KG1 (cell line): ENCODE results near the gene KIF22.

Experiments
- DNase-seq: peaks from one replicate; lab custom pipeline; 2025; lab: John Stamatoyannopoulos, UW

The KIF22 gene

GRCh38 chr16:29841631-29842030, 51.1 kb downstream of the KIF22 start:
- no peak for DNase-seq

GRCh38 chr16:29842732-29843346, 52.3 kb downstream of the KIF22 start:
- no peak for DNase-seq

DNA sequence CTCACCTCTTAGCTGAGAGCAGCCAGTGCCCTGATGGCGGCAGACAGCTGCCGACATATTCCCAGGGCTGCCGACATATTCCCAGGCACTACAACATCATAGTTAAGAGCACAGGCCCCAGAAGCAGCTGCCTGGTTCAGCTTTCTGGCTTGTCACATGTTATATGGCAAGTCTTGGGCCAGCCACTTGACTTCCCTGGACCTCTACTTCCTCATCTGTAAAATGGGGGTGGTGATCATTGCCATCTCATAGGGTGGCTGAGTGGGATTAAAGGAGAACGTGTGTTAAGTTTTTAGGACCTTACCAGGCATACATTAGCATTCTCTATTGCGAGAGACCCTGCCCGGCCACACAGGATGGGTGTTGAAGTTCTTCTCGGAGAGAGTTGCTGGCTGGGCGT, 53.4 kb downstream of the KIF22 start:
- DNase-seq, result no peak

DNA sequence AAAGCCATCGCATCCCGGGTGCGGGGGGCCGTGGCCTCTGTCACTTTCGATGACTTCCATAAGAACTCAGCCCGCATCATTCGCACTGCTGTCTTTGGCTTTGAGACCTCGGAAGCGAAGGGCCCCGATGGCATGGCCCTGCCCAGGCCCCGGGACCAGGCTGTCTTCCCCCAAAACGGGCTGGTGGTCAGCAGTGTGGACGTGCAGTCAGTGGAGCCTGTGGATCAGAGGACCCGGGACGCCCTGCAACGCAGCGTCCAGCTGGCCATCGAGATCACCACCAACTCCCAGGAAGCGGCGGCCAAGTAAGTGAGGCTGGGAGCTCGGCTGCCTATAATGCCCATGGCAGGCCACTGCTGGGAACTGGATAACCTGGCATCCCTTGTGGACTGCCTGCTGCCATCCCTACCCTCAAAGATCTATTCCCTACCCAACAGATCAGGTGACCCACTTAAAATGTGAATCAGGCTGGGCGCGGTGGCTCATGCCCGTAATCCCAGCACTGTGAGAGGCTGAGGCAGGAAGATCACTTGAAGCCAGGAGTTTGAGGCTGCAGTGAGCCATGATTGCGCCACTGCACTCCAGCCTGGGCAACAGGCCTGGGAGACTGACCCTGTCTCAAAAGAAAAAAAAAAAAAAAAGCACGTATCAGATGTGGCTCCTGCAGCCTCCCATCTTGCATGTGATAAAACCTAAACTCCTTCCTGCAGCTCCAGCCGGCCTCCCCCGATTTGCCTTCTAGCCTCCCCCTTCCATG, 54.2 kb downstream of the KIF22 start:
- no peak for DNase-seq

DNA sequence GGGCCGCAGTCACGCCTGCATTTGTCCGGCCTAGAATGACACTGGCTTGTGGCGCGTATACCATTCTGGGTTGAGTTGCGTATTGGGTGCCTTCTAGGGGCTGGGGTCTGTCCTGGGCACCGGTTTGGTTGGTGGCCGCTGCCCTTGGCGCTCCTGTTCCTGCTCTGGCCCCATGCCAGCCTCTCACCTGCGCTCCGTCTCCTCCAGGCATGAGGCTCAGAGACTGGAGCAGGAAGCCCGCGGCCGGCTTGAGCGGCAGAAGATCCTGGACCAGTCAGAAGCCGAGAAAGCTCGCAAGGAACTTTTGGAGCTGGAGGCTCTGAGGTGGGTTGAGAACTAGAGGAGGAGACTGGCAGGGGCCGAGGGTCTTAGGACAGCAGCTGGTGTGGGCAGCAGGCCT, 55.1 kb downstream of the KIF22 start:
- no peak for DNase-seq

DNA sequence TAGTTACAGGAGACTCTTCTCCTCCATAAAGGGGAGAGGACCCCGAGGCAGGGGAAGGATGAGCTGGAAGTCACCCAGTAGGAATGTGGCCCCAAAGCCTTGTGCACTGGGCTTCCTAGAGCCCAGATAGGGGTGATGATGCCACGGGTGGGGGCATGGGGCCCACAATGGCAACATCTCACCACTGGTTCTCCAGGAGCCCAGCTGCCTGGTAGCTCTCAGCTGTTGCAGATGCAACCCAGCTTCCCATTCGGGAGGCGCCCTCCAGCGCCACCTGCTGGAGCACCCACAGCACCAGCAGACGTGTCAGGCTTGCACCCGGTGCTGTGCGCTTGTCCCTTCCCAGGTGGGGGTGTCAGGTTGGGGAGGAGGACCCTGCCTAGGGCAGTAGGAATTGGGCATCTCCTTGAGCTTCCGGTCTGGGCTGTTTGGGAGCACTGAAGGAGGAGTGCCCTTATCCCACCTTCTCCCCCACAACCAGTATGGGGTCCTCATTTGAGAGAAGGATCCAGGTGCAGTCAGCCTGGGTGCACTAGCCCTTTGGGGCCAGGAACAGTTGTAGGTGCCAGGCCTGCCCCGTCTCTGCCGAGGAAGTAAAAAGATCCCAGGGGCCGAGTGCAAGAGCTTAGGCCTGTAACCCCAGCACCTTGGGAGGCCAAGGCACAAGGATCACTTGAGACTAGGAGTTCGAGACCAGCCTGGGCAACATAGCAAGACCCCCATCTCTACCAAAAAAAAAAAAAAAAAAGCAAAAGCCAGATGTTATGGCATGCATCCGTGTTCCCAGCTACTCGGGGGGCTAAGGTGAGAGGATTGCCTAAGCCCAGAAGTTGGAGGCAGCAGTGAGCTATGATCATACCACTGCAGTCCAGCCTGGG, 58.1 kb downstream of the KIF22 start:
- DNase-seq, result peak; percentile 8

GRCh38 chr16:29849505-29849904, 59.0 kb downstream of the KIF22 start:
- no peak for DNase-seq

- DNase-seq, result no peak
Observed at GRCh38 chr16:29850998-29851397, 60.4 kb downstream of the KIF22 start.

DNA sequence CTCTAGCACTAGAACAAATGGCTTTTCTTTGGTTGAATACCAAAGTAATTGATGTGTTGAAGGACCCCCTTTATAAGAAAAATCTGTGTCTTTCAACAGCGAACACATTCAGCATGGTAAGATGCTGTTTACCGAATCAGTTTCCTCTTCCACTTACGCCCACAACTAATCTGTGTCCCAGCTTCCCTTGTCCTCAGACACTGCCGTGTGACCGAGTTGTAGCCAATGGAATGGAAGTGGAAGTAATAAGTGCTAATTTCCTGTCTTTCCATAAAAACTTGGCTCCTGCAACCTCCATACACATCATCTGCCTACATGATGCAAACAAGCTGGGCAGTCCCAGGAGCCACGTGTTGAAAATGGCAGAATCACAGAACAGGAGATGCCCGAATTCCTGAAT, 62.1 kb downstream of the KIF22 start:
- no peak for DNase-seq

DNA sequence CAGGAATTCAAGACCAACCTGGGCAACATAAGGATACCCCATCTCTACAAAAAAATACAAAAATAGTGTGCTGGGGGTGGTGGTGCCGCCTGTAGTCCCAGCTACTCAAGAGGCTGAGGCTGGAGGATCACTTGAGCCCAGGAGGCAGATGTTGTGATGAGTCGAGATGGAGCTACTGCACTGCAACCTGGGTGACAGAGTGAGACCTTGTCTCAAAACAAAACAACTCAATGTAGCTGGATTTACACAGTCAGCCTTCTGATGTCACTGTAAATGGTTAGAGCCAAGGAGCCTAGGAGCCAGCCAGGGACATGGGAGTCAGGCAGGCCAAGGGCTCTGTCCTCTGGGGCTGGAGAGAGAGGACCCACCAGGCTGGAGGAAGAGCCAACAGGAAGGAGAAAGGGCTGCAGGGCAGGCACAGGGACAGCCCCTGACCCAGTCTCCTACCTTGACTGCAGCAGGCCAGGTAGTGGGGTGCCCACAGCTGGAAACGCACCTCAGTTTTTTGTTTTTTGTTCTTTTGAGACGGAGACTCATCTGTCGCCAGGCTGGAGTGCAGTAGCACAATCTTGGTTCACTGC, 64.1 kb downstream of the KIF22 start:
- no peak for DNase-seq
